Stimulated activated CD4-positive, alpha-beta T cell treated with anti-CD3 and anti-CD28 coated beads, Interleukin-1b, Interleukin-23, amount 100 ng/mL, for 4 hours (primary cell): ENCODE results near the gene ANTKMT.

Source experiments
- DNase-seq, 2 donors: peaks; one replicate each; pipeline ENCODE4 v3.0.0-alpha.2; 2020; ENCODE audit warnings: low read depth in 2 of 2

Gene ANTKMT

GRCh38 chr16:700684-701584 lies 20.0 kb upstream of the ANTKMT start:
- DNase-seq: peak in 1 of 2 donors; percentile 50

- DNase-seq: no peak
Measured at GRCh38 chr16:702341-702740, 18.6 kb upstream of the ANTKMT start.

GRCh38 chr16:703406-703805 lies 17.5 kb upstream of the ANTKMT start:
- DNase-seq: no peak

- no peak for DNase-seq
Measured at GRCh38 chr16:704047-704446, 16.9 kb upstream of the ANTKMT start.

- no peak for DNase-seq
Measured at GRCh38 chr16:704552-705380, 16.2 kb upstream of the ANTKMT start.

- no peak for DNase-seq
Measured at GRCh38 chr16:705431-706188, 15.3 kb upstream of the ANTKMT start, which contains the start of gene FBXL16. FBXL16 (minus strand) TSS chr16:705801; CDS start chr16:697405, 8,396 bp downstream.

- DNase-seq: no peak
Measured at GRCh38 chr16:706189-707061, 14.5 kb upstream of the ANTKMT start.

GRCh38 chr16:707062-707538 lies 13.8 kb upstream of the ANTKMT start:
- DNase-seq: no peak

GRCh38 chr16:708019-708418 lies 12.9 kb upstream of the ANTKMT start:
- no peak for DNase-seq

GRCh38 chr16:708959-709358 lies 12.0 kb upstream of the ANTKMT start:
- DNase-seq: no peak

GRCh38 chr16:709566-710499 lies 11.1 kb upstream of the ANTKMT start:
- no peak for DNase-seq

- DNase-seq: no peak
Measured at GRCh38 chr16:710500-711075, 10.4 kb upstream of the ANTKMT start.

- no peak for DNase-seq
Measured at GRCh38 chr16:711084-711483, 9.9 kb upstream of the ANTKMT start.

GRCh38 chr16:711548-712320 lies 9.2 kb upstream of the ANTKMT start:
- peak; percentile 74 to 81 for DNase-seq

- peak in 1 of 2 donors; percentile 41 for DNase-seq
Measured at GRCh38 chr16:712740-713250, 8.2 kb upstream of the ANTKMT start.

GRCh38 chr16:714079-714478 lies 6.9 kb upstream of the ANTKMT start:
- DNase-seq: no peak

GRCh38 chr16:714558-715476 lies 6.1 kb upstream of the ANTKMT start, which contains the start of gene METRN:
METRN (plus strand) TSS chr16:715118; CDS start chr16:715290, 172 bp downstream.
- DNase-seq: peak; percentile 80 to 97
